ENCODE results near the gene MMP27.
"Not testable (repeated sequence)": the region's sequence is repeated elsewhere in the genome, so short reads cannot be mapped to it uniquely, and the experiment has no call there.

Gene MMP27

GRCh38 chr11:102705626-102706025, at the start of gene MMP27:
Gene MMP27 (minus strand): TSS chr11:102705769. CDS start chr11:102705714, 55 bp downstream.
- Histone ChIP-seq H3K27ac (no peak within 1 kb of the TSS), H3K27me3 (no peaks in the 10 kb centered on the region), H3K4me3 (ENCODE audit: low read depth in 1 of 2, low read length in 1 of 2) (no peak within 1 kb of the TSS), H3K4me1 (ENCODE audit: control insufficient read depth in 1 of 2, insufficient read depth in 1 of 2, low read depth in 1 of 2, low read length in 1 of 2) (peaks cover 26 to 34% of the 10 kb centered on the region in 2 experiments), H3K36me3 (no peaks in the 10 kb centered on the region), H3K9me3 (no peaks in the 10 kb centered on the region)
- no peak for TF ChIP-seq CTCF (IDR thresholded peaks at IDR 0.05)

GRCh38 chr11:102753267-102753666, 47.7 kb upstream of the MMP27 start:
- Histone ChIP-seq H3K27ac (no peak overlapping the region), H3K36me3 (no peaks in the 10 kb centered on the region), H3K4me1 (ENCODE audit: control insufficient read depth in 1 of 2, insufficient read depth in 1 of 2, low read depth in 1 of 2, low read length in 1 of 2) (peaks cover 3 to 6% of the 10 kb centered on the region in 2 experiments), H3K27me3 (peaks cover 86% of the 10 kb centered on the region), H3K4me3 (ENCODE audit: low read depth in 1 of 2, low read length in 1 of 2) (no peak overlapping the region), H3K9me3 (no peaks in the 10 kb centered on the region)
- TF ChIP-seq CTCF (IDR thresholded peaks at IDR 0.05), result no peak

- peaks cover 87% of the 10 kb centered on the region for H3K27me3 ChIP-seq
- no peak overlapping the region for H3K4me3 ChIP-seq (ENCODE audit: low read depth in 1 of 2, low read length in 1 of 2)
- no peaks in the 10 kb centered on the region for H3K36me3 ChIP-seq
- no peaks in the 10 kb centered on the region for H3K9me3 ChIP-seq
- H3K27ac ChIP-seq, result no peak overlapping the region
- no peak for TF ChIP-seq CTCF (IDR thresholded peaks at IDR 0.05)
- no peaks in the 10 kb centered on the region for H3K4me1 ChIP-seq (ENCODE audit: control insufficient read depth in 1 of 2, insufficient read depth in 1 of 2, low read depth in 1 of 2, low read length in 1 of 2)
Observed at GRCh38 chr11:102751673-102752072, 46.1 kb upstream of the MMP27 start.

- Histone ChIP-seq H3K27me3 (peaks cover 63% of the 10 kb centered on the region), H3K9me3 (no peaks in the 10 kb centered on the region), H3K27ac (no peak overlapping the region), H3K4me1 (ENCODE audit: control insufficient read depth in 1 of 2, insufficient read depth in 1 of 2, low read depth in 1 of 2, low read length in 1 of 2) (no peaks in the 10 kb centered on the region), H3K36me3 (no peaks in the 10 kb centered on the region), H3K4me3 (ENCODE audit: low read depth in 1 of 2, low read length in 1 of 2) (no peak overlapping the region)
- TF ChIP-seq CTCF (IDR thresholded peaks at IDR 0.05), result no peak
Observed at GRCh38 chr11:102749101-102749722, 43.6 kb upstream of the MMP27 start.

GRCh38 chr11:102746746-102747578, 41.4 kb upstream of the MMP27 start:
- not testable (repeated sequence) for H3K4me3 ChIP-seq (ENCODE audit: low read depth in 1 of 2, low read length in 1 of 2); H3K36me3 ChIP-seq; H3K4me1 ChIP-seq (ENCODE audit: control insufficient read depth in 1 of 2, insufficient read depth in 1 of 2, low read depth in 1 of 2, low read length in 1 of 2); H3K27ac ChIP-seq; H3K9me3 ChIP-seq
- peaks cover 40% of the 10 kb centered on the region for H3K27me3 ChIP-seq

GRCh38 chr11:102734650-102735049, 29.1 kb upstream of the MMP27 start:
- Histone ChIP-seq H3K4me3 (ENCODE audit: low read depth in 1 of 2, low read length in 1 of 2) (no peak overlapping the region), H3K9me3 (no peaks in the 10 kb centered on the region), H3K27ac (no peak overlapping the region), H3K36me3 (no peaks in the 10 kb centered on the region), H3K27me3 (peaks cover 60% of the 10 kb centered on the region), H3K4me1 (ENCODE audit: control insufficient read depth in 1 of 2, insufficient read depth in 1 of 2, low read depth in 1 of 2, low read length in 1 of 2) (peaks cover 0 to 14% of the 10 kb centered on the region in 2 experiments)
- no peak for TF ChIP-seq CTCF (IDR thresholded peaks at IDR 0.05)

Measured in neutrophil (primary cell).